Natural killer cell (primary cell): Measurements from ENCODE around the gene CEP164. TPM values are rescaled to one million over a fixed set of nuclear protein-coding genes. Genes with fewer than 3 reads are reported as not detected.

ENCODE experiments used
- ATAC-seq, 3 donors: fragments of 150-1000 bp in 2 of 3; fragments of 200-7000 bp in 1 of 3; cut with Tn5 transposase; 1 replicate in 1 of 3; 2 replicates in 2 of 3; pipeline ENCODE4 v1.10.0; 2021; ENCODE audit warnings: mild to moderate bottlenecking in 2 of 3, moderate library complexity in 2 of 3
- DNase-seq, 2 donors: peaks; one replicate each; pipeline versions ENCODE4 v3.0.0 to v3.0.0-alpha.2; 2013 to 2021; ENCODE audit warnings: mixed read lengths in 1 of 2
- H3K27ac ChIP-seq: one replicate; pipeline ENCODE4 v1.5.1; 2013; ENCODE audit warnings: mild to moderate bottlenecking, low read length
- H3K27me3 ChIP-seq: one replicate; pipeline ENCODE4 v1.6.1; 2013; ENCODE audit warnings: low read length; ENCODE audit not compliant: control insufficient read depth, insufficient read depth
- H3K36me3 ChIP-seq: one replicate; pipeline ENCODE4 v1.6.1; 2013; ENCODE audit warnings: low read length; ENCODE audit not compliant: control insufficient read depth, insufficient read depth
- H3K4me1 ChIP-seq: one replicate; pipeline ENCODE4 v1.6.1; 2013; ENCODE audit warnings: low read length; ENCODE audit not compliant: control insufficient read depth, insufficient read depth
- H3K4me3 ChIP-seq: one replicate; pipeline ENCODE4 v1.5.1; 2013; ENCODE audit warnings: low read length
- H3K9me3 ChIP-seq: one replicate; pipeline ENCODE4 v1.6.1; 2013; ENCODE audit warnings: low read length; ENCODE audit not compliant: control insufficient read depth, insufficient read depth
- H3K27ac Mint-ChIP-seq, 2 donors: one replicate each; pipeline ENCODE4 v1.8.0; 2022; ENCODE audit warnings: mild to moderate bottlenecking in 2 of 2, mixed read lengths in 2 of 2, moderate library complexity in 1 of 2
- H3K27me3 Mint-ChIP-seq, 2 donors: one replicate each; pipeline ENCODE4 v1.8.0; 2022; ENCODE audit warnings: low read depth in 2 of 2, mixed read lengths in 2 of 2
- H3K36me3 Mint-ChIP-seq: one replicate; pipeline ENCODE4 v1.8.0; 2022; ENCODE audit warnings: mixed read lengths
- H3K4me1 Mint-ChIP-seq, 2 donors: one replicate each; pipeline ENCODE4 v1.8.0; 2022; ENCODE audit warnings: mixed read lengths in 2 of 2
- H3K4me3 Mint-ChIP-seq: one replicate; pipeline ENCODE4 v1.8.0; 2022; ENCODE audit warnings: mild to moderate bottlenecking, moderate library complexity, mixed read lengths
- H3K9me3 Mint-ChIP-seq, 2 donors: one replicate each; pipeline ENCODE4 v1.8.0; 2022; ENCODE audit warnings: mixed read lengths in 2 of 2
- CTCF ChIP-seq: fragments of 200-600 bp; IDR thresholded peaks from one replicate; pipeline ENCODE4 v1.8.0; 2022; ENCODE audit warnings: antibody characterized with exemption
- WGBS: methylation state at CpG from one replicate; pipeline ENCODE4 v1.1.7; 2013; ENCODE audit warnings: missing lambda C conversion rate; ENCODE audit not compliant: insufficient coverage; 5-methylcytosine and 5-hydroxymethylcytosine counted together
- intact Hi-C: fragments of 100-400 bp; cut with micrococcal nuclease; formaldehyde crosslinking; loops from one replicate; pipeline ENCODE4 v1.14.2; 2022
- total RNA-seq, 4 donors: library from RNA; stranded (reverse); fragments of 120-200 nt in 1 of 4; gene quantifications; one replicate each; pipeline versions ENCODE4 v1.2.3 to v1.2.4, GENCODE V29; 2013 to 2022

The CEP164 gene
- total RNA-seq, 3 donors from 2014 or later (not counting 1 experiment from before 2014, with no cell fraction given), result 45.6 to 49.9 (median 49.8) TPM

GRCh38 chr11:117410861-117411710, 83.4 kb downstream of the CEP164 start:
- H3K9me3 Mint-ChIP-seq, result no peaks in the 10 kb centered on the region
- H3K36me3 Mint-ChIP-seq, result peaks cover 3% of the 10 kb centered on the region
- no peak for DNase-seq

GRCh38 chr11:117411736-117412135, 84.1 kb downstream of the CEP164 start:
- ATAC-seq, result no peak
- H3K9me3 ChIP-seq, result no peaks in the 10 kb centered on the region
- H3K27ac Mint-ChIP-seq, result no peak overlapping the region
- peaks cover 0 to 5% of the 10 kb centered on the region in 2 donors for H3K4me1 Mint-ChIP-seq
- no peaks in the 10 kb centered on the region for H3K27me3 Mint-ChIP-seq
- H3K4me3 Mint-ChIP-seq, result no peak overlapping the region
- peaks cover 17% of the 10 kb centered on the region for H3K36me3 ChIP-seq
- no peak for DNase-seq
- no peak overlapping the region for H3K4me3 ChIP-seq
- H3K36me3 Mint-ChIP-seq, result no peaks in the 10 kb centered on the region
- no peak for TF ChIP-seq CTCF
- H3K27ac ChIP-seq, result no peak overlapping the region
- no peaks in the 10 kb centered on the region for H3K27me3 ChIP-seq
- no peaks in the 10 kb centered on the region for H3K4me1 ChIP-seq
- intact Hi-C loops, result no loop called here
- 98% methylated on average over 9 of the region's 10 CpGs for WGBS
- H3K9me3 Mint-ChIP-seq, result no peaks in the 10 kb centered on the region

More at GRCh38 chr11:117410861-117411710, 83.4 kb downstream of the CEP164 start:
- no peak for TF ChIP-seq CTCF
- Histone ChIP-seq H3K4me3 (no peak overlapping the region), H3K9me3 (peaks cover 2% of the 10 kb centered on the region), H3K4me1 (no peaks in the 10 kb centered on the region), H3K27ac (no peak overlapping the region), H3K36me3 (peaks cover 18% of the 10 kb centered on the region), H3K27me3 (no peaks in the 10 kb centered on the region)
- peaks cover 0 to 5% of the 10 kb centered on the region in 2 donors for H3K4me1 Mint-ChIP-seq
- intact Hi-C loops, result no loop called here
- no peak overlapping the region for H3K27ac Mint-ChIP-seq
- no peaks in the 10 kb centered on the region for H3K27me3 Mint-ChIP-seq
- H3K4me3 Mint-ChIP-seq, result no peak overlapping the region
- WGBS, result 96% methylated on average over 13 of the region's 14 CpGs
- peak in 1 of 3 donors; percentile 11 for ATAC-seq

- no peaks in the 10 kb centered on the region for H3K27me3 Mint-ChIP-seq
- H3K27ac Mint-ChIP-seq, result no peak overlapping the region
- intact Hi-C loops, result no loop called here
- peaks cover 17% of the 10 kb centered on the region for H3K36me3 ChIP-seq
- H3K4me1 ChIP-seq, result no peaks in the 10 kb centered on the region
- no peak for ATAC-seq
- H3K27me3 ChIP-seq, result no peaks in the 10 kb centered on the region
- H3K9me3 Mint-ChIP-seq, result no peaks in the 10 kb centered on the region
- no peak overlapping the region for H3K27ac ChIP-seq
- no peak for TF ChIP-seq CTCF
- no peaks in the 10 kb centered on the region for H3K36me3 Mint-ChIP-seq
- 90% methylated on average over 9 of the region's 10 CpGs for WGBS
- no peak overlapping the region for H3K4me3 Mint-ChIP-seq
- no peaks in the 10 kb centered on the region for H3K9me3 ChIP-seq
- no peak overlapping the region for H3K4me3 ChIP-seq
- no peak for DNase-seq
- peaks cover 0 to 5% of the 10 kb centered on the region in 2 donors for H3K4me1 Mint-ChIP-seq
These were observed 84.5 kb downstream of the CEP164 start for GRCh38 chr11:117412176-117412575.
